ENCODE data around the gene MSLN. TPM values are rescaled to one million over a fixed set of nuclear protein-coding genes. Genes with fewer than 3 reads are reported as not detected.

The MSLN gene
- polyA plus RNA-seq, 1 donor (not counting 4 experiments of a cell fraction or from before 2014, with no cell fraction given), result 8.5 TPM

DNA sequence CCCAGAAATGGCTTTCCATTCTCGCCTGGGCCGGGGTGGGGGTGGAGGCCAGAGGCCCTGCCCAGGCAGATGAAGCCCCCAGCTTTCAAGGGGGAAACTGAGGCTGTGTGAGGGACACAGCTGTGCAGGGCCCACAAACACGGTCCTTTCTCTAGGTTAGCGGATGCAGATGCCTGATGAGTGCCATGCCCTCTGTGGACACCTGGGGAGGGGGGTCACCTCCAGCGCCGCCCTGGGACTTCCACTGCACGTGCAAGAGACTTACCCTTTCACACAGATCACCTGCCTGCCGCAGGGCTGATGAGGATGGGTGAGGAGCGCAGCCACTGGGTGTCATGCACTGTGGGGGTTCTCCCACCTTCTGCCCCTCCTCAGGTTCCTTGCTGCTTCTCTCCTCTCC, 42.1 kb upstream of the MSLN start:
- no peak for FAIRE-seq
- Histone ChIP-seq H3K4me1 (ENCODE audit: control insufficient read depth, extremely low read depth, insufficient read depth, low read length) (peaks cover 27% of the 10 kb centered on the region), H4K20me1 (ENCODE audit: control insufficient read depth, extremely low read depth, insufficient read depth, low read length) (peaks cover 7% of the 10 kb centered on the region), H3K79me2 (ENCODE audit: control insufficient read depth, insufficient read depth, low read length) (peaks cover 8% of the 10 kb centered on the region), H3K9me1 (ENCODE audit: control insufficient read depth, extremely low read depth, insufficient read depth, low read length) (peaks cover 2% of the 10 kb centered on the region), H3K27me3 (ENCODE audit: control insufficient read depth, extremely low read depth, insufficient read depth, low read length) (no peaks in the 10 kb centered on the region), H2AFZ (ENCODE audit: control insufficient read depth, low read length) (no peak overlapping the region), H3K4me3 (ENCODE audit: control insufficient read depth in 2 of 3, extremely low read depth in 1 of 3, insufficient read depth in 2 of 3, low read depth in 1 of 3, low read length in 3 of 3) (no peak overlapping the region), H3K27ac (ENCODE audit: control insufficient read depth, insufficient read depth, low read length) (no peak overlapping the region), H3K9me3 (ENCODE audit: control insufficient read depth, low read depth, low read length) (no peaks in the 10 kb centered on the region), H3K9ac (ENCODE audit: control insufficient read depth, extremely low read depth, insufficient read depth, low read length) (no peak overlapping the region), H3K36me3 (ENCODE audit: control insufficient read depth in 2 of 2, extremely low read depth in 1 of 2, insufficient read depth in 2 of 2, low read length in 2 of 2) (peaks cover 0 to 1% of the 10 kb centered on the region in 2 experiments), H3K4me2 (ENCODE audit: control insufficient read depth, extremely low read depth, insufficient read depth, low read depth, low read length) (no peak overlapping the region)
- TF ChIP-seq EZH2 (IDR thresholded peaks at IDR 0.05; ENCODE audit: low read length) (no peak), CTCF (optimal IDR thresholded peaks at IDR 0.05 in 1 of 3, IDR thresholded peaks at IDR 0.05 in 1 of 3, conservative IDR thresholded peaks at IDR 0.05 in 1 of 3; ENCODE audit: extremely low read depth in 1 of 3, insufficient read depth in 2 of 3, low read length in 3 of 3) (no peak)
- dilution Hi-C loops (cut with MboI; ENCODE audit: extremely low pct_ligation_motif_present, low sequenced_read_pairs), result no loop called here
- no peak for DNase-seq (ENCODE audit: low read depth, low spot score)

DNA sequence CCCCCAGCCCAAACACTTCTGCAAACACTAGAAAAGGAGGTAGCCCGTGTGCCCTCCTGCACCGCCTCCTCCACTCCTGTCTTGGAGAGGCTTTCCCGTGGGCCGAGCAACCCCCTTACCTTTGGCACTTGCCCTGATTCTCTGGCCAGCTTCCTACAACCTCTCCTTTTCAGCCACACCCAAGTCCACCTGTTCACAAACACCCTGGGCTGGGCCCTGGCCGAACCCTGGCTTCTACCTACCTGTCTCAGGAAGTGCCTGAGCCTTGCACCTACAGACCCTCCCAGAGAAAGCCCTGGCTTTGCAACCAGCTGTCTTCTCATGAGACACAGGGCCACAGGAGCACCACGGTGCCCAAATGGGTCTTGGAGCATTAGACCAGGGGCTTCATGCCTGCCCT, 41.6 kb upstream of the MSLN start:
- H2AFZ ChIP-seq (ENCODE audit: control insufficient read depth, low read length), result no peak overlapping the region
- no peak overlapping the region for H3K9ac ChIP-seq (ENCODE audit: control insufficient read depth, extremely low read depth, insufficient read depth, low read length)
- peaks cover 2% of the 10 kb centered on the region for H3K9me1 ChIP-seq (ENCODE audit: control insufficient read depth, extremely low read depth, insufficient read depth, low read length)
- DNase-seq (ENCODE audit: low read depth, low spot score) (no peak), FAIRE-seq (no peak)
- H3K4me3 ChIP-seq (ENCODE audit: control insufficient read depth in 2 of 3, extremely low read depth in 1 of 3, insufficient read depth in 2 of 3, low read depth in 1 of 3, low read length in 3 of 3), result no peak overlapping the region
- no peaks in the 10 kb centered on the region for H3K27me3 ChIP-seq (ENCODE audit: control insufficient read depth, extremely low read depth, insufficient read depth, low read length)
- peaks cover 0 to 1% of the 10 kb centered on the region in 2 experiments for H3K36me3 ChIP-seq (ENCODE audit: control insufficient read depth in 2 of 2, extremely low read depth in 1 of 2, insufficient read depth in 2 of 2, low read length in 2 of 2)
- no peak overlapping the region for H3K4me2 ChIP-seq (ENCODE audit: control insufficient read depth, extremely low read depth, insufficient read depth, low read depth, low read length)
- H3K27ac ChIP-seq (ENCODE audit: control insufficient read depth, insufficient read depth, low read length), result no peak overlapping the region
- H4K20me1 ChIP-seq (ENCODE audit: control insufficient read depth, extremely low read depth, insufficient read depth, low read length), result peaks cover 7% of the 10 kb centered on the region
- peaks cover 26% of the 10 kb centered on the region for H3K4me1 ChIP-seq (ENCODE audit: control insufficient read depth, extremely low read depth, insufficient read depth, low read length)
- no peak for TF ChIP-seq CTCF (optimal IDR thresholded peaks at IDR 0.05 in 1 of 3, IDR thresholded peaks at IDR 0.05 in 1 of 3, conservative IDR thresholded peaks at IDR 0.05 in 1 of 3; ENCODE audit: extremely low read depth in 1 of 3, insufficient read depth in 2 of 3, low read length in 3 of 3)
- no peak for TF ChIP-seq EZH2 (IDR thresholded peaks at IDR 0.05; ENCODE audit: low read length)
- dilution Hi-C loops (cut with MboI; ENCODE audit: extremely low pct_ligation_motif_present, low sequenced_read_pairs), result no loop called here
- peaks cover 8% of the 10 kb centered on the region for H3K79me2 ChIP-seq (ENCODE audit: control insufficient read depth, insufficient read depth, low read length)
- no peaks in the 10 kb centered on the region for H3K9me3 ChIP-seq (ENCODE audit: control insufficient read depth, low read depth, low read length)
